OCI-LY7 (cell line): ENCODE data around the gene SCGN.

Experiments used
- EZH2phosphoT487 ChIP-seq: fragments of 200-600 bp; sonication (generic); IDR thresholded peaks from 2 replicates; pipeline ENCODE4 v1.6.1; 2018; ENCODE audit warnings: low read depth, borderline replicate concordance, mild to moderate bottlenecking, mixed run types, antibody characterized with exemption, low read length, moderate library complexity, mixed read lengths
- TF ChIP-seq, protein P1 (sequence below): fragments of 200-600 bp; sonication (generic); conservative IDR thresholded peaks from 2 replicates; pipeline ENCODE4 v1.5.1; 2014; ENCODE audit warnings: mild to moderate bottlenecking, antibody characterized with exemption, low read length, moderate library complexity, mixed read lengths

DNA sequence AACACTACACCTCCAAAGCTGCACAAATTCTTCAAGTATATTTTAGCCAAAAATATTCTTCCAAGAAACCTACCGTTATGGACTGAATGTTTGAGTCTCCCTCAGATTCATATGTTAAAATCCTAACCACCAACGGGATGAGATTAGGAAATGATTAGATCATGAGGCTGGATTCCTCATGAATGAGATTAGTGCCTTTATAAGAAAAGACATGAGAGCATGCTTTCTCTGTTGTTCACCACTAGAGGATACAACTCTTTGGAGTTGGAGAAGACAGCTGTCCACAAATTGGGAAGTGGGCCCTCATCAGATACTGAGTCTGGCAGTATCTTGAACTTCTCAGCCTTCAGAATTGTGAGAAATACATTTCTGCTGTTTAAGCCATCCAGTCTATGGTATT is 95.5 kb downstream of the SCGN start:
- TF ChIP-seq, protein P1, sequence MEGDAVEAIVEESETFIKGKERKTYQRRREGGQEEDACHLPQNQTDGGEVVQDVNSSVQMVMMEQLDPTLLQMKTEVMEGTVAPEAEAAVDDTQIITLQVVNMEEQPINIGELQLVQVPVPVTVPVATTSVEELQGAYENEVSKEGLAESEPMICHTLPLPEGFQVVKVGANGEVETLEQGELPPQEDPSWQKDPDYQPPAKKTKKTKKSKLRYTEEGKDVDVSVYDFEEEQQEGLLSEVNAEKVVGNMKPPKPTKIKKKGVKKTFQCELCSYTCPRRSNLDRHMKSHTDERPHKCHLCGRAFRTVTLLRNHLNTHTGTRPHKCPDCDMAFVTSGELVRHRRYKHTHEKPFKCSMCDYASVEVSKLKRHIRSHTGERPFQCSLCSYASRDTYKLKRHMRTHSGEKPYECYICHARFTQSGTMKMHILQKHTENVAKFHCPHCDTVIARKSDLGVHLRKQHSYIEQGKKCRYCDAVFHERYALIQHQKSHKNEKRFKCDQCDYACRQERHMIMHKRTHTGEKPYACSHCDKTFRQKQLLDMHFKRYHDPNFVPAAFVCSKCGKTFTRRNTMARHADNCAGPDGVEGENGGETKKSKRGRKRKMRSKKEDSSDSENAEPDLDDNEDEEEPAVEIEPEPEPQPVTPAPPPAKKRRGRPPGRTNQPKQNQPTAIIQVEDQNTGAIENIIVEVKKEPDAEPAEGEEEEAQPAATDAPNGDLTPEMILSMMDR, result no peak
- no peak for TF ChIP-seq EZH2phosphoT487
